ENCODE data around the gene GPR84.

GRCh38 chr12:54407183-54407905, 43.1 kb upstream of the GPR84 start:
- TF ChIP-seq CTCF (IDR thresholded peaks at IDR 0.05) (no peak), POLR2A (IDR thresholded peaks at IDR 0.05) (no peak)
